GM12801 (cell line): ENCODE measurements around the gene KCNE1.

Experiments used
- TF ChIP-seq, protein P1 (sequence below): IDR thresholded peaks from one replicate; pipeline ENCODE4 v1.5.1; 2011; ENCODE audit warnings: control low read depth; ENCODE audit not compliant: insufficient read length; ENCODE audit errors: extremely low read depth

Gene KCNE1

GRCh38 chr21:34519694-34520093, 7.7 kb upstream of the KCNE1 start:
- TF ChIP-seq, protein P1, sequence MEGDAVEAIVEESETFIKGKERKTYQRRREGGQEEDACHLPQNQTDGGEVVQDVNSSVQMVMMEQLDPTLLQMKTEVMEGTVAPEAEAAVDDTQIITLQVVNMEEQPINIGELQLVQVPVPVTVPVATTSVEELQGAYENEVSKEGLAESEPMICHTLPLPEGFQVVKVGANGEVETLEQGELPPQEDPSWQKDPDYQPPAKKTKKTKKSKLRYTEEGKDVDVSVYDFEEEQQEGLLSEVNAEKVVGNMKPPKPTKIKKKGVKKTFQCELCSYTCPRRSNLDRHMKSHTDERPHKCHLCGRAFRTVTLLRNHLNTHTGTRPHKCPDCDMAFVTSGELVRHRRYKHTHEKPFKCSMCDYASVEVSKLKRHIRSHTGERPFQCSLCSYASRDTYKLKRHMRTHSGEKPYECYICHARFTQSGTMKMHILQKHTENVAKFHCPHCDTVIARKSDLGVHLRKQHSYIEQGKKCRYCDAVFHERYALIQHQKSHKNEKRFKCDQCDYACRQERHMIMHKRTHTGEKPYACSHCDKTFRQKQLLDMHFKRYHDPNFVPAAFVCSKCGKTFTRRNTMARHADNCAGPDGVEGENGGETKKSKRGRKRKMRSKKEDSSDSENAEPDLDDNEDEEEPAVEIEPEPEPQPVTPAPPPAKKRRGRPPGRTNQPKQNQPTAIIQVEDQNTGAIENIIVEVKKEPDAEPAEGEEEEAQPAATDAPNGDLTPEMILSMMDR = no peak

- TF ChIP-seq, protein P1 = no peak
These were observed 7.0 kb upstream of the KCNE1 start for GRCh38 chr21:34519016-34519415.

DNA sequence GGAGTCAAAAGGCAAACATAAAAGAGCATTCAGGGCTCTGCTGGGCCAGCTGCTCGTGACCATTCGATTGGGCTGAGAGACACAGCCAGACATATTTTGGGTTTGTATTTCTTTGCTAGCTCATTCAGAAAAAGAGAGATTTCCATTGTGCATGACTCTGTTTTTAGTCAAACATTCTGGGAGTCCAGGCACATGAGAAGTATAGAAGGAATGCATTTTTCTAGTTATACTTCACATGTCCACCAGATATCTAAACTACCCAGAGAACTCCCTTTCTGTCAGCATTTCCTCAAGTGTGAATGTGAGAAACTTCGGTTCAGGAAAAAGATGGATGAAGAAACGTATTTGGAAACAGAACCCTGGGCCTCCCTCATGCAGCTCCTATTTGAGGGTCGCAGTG, 6.3 kb upstream of the KCNE1 start:
- TF ChIP-seq, protein P1 = no peak

- TF ChIP-seq, protein P1 = no peak
These were observed 5.7 kb upstream of the KCNE1 start for GRCh38 chr21:34517491-34518245.

GRCh38 chr21:34517039-34517438, 5.0 kb upstream of the KCNE1 start:
- TF ChIP-seq, protein P1 = no peak

GRCh38 chr21:34514576-34515115, 2.6 kb upstream of the KCNE1 start:
- TF ChIP-seq, protein P1 = no peak

- TF ChIP-seq, protein P1 = no peak
These were observed 1.2 kb upstream of the KCNE1 start for GRCh38 chr21:34513129-34513675.
